ENCODE measurements around the gene MYO1E. TPM values are rescaled to one million over a fixed set of nuclear protein-coding genes. Genes with fewer than 3 reads are reported as not detected.

Gene MYO1E
- polyA plus RNA-seq, 3 donors, result 129 to 162 (median 132) TPM

- no peak for DNase-seq
Observed at GRCh38 chr15:59268168-59268851, 104.4 kb downstream of the MYO1E start.

GRCh38 chr15:59266028-59266427 lies 106.6 kb downstream of the MYO1E start:
- no peak for DNase-seq

GRCh38 chr15:59262316-59262715 lies 110.4 kb downstream of the MYO1E start:
- no peak for DNase-seq

GRCh38 chr15:59260090-59260489 lies 112.6 kb downstream of the MYO1E start:
- no peak for DNase-seq

- no peak for DNase-seq
Observed at GRCh38 chr15:59259137-59259943, 113.3 kb downstream of the MYO1E start.

DNA sequence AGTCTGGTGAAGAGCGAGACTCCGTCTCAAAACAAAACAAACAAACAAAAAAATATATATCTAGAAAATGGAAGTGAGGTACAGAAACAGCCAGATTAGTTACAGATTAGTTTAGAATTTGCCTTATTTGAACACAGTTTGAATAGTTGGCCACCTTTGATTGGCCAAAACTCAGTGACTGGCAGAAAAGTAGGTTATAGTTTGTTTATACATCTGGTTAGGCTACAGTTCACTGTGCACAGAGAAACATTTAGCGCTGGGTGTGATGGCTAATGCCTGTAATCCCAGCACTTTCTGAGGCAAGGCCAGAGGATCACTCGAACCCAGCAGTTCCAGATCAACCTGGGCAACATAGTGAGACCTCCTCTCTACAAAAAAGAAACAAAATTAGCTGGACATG lies 114.4 kb downstream of the MYO1E start:
- DNase-seq, result no peak

- DNase-seq, result no peak
Observed at GRCh38 chr15:59257140-59257539, 115.5 kb downstream of the MYO1E start.

DNA sequence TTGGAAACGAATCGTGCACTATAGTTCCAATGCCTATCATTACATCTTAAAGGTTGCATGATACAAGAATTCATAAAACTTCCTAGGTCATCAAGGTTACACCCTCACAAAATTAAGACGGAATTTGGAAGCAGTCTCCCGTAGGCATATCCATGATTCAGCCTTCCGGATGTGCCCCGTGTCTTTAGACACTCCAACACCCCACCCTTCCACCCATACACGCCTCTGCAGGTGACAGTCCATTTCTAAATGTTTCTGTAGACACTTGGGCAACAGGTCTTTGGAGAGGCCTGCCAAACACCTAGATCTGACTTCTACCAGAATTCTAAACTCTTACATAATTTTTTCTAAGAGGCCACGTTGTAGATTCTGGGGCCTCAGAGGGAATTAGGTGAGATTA lies 116.2 kb downstream of the MYO1E start:
- DNase-seq, result no peak

DNA sequence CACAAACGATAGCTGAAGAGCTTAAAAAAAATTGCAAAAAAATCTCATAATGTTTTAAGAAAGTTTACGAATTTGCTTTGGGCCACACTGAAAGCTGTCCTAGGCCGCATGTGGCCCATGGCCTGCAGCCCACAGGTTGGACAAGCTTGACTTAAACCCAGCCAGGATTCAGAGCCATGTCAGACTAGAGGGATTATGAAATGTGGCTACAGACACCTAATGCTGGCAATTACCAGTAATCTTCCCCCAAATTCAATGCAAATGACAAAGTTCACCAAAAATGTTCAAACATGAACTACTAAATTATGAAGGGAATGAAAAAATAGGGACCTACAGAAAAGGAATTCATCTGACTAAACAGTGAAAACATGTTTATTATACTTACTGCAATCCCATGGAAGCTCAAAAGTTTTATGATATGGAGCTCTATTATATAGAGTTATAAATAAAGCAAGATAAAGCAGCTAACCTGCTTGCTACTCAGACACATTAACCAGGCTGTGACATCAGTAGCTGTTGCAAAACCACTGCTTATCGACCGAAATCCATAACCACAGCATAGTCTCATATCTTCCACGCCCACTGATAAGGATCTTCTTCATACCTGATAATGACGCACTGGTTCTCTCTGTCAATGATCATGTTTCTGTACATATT lies 116.9 kb downstream of the MYO1E start:
- no peak for DNase-seq

GRCh38 chr15:59252137-59252536 lies 120.5 kb downstream of the MYO1E start:
- no peak for DNase-seq

DNA sequence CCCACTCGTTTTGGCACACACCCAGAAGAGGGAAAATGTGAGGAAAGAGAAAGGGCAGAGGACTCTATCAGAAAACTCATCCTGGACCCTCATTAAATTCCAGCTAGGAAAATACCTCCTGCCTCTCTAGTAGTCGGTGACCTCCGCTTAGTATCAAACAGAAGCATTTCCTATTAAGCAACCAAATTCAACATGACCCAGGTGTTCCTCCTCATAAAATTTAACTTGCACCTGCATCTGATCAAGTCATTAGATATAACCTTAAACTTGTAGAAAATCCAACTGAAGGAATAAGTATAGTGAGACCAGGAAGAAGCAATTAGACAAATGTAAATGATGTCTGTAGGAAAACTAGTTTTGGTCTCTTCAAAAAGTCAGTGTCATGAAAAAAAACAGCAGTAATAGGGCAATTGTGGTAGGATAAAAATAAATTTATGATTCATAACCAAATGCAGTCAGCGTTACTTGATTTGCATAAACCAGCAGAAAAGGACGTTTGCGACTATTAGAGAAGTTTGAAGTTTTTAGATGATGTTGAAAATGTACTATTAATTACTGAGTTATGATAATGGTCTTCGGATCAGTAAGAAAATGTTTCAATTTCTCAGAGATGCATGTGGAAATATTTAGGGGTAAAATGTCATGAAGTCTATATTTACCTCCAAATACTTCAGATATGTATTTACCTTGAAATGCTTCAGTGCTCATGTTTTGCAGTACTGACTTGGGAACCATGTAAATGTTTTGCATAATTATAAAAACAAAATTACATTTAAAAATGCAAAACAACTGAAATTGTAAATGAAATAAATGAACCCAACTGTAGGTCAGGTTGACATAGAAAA lies 121.4 kb downstream of the MYO1E start:
- DNase-seq, result no peak

DNA sequence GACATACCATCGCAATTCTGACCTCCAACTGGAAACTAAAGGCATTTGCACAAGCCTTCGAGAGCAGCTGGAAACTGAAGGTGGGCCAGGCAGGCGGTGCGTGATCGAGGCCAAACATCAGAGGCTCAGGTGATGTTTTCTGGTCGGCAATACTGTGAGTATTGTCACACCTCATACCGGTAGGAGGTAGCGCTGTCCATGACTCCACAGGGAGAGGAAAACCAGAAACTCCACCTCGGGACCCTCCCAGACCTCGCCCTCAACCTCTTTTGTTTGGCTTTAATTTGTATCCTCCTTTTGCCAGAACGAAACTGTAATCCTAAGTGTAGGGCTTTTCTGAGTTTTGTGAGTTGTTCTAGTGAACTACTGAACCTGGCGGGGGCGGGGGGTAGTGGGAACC lies 122.4 kb downstream of the MYO1E start:
- no peak for DNase-seq

DNA sequence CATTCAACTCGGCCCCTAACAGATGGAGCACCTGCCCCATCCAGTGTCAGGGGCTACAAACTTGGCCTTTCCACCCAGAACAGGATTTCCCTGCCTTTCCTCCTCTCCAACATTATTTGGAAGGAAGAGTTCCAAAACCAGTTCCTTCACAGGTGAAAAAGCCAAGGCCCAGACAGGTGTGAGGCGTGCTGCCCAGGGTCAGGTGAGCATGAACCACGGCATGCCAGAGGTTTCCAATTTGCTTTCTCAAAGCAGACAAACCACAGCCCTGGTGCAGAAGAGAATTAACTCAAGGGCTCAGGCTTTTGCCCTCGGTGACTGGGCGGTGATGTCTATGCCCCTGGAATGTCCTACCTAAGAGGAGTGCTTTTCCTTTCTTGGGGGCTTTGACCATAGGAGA lies 122.9 kb downstream of the MYO1E start:
- DNase-seq, result no peak

DNA sequence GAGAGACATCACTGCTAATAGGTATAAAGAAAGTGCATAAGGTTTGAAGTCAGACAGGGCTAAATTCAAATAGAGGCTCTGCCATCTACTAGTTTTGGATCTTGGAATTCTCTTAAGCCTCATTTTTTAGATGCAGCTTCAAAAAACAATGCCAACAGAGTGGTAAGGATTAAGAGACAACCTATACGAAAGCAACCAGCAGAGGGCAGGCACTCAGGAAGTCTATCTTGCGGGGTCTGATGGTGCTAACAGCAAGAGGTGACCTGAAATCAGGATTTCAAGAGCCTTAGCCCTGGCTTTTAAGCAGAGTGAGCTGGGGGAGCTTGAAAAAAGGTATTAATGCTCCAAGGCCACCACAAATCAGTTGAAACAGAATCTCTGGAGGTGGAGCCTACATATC lies 125.3 kb downstream of the MYO1E start:
- DNase-seq, result peak; percentile 70

GRCh38 chr15:59245559-59245958 lies 127.1 kb downstream of the MYO1E start:
- no peak for DNase-seq

DNA sequence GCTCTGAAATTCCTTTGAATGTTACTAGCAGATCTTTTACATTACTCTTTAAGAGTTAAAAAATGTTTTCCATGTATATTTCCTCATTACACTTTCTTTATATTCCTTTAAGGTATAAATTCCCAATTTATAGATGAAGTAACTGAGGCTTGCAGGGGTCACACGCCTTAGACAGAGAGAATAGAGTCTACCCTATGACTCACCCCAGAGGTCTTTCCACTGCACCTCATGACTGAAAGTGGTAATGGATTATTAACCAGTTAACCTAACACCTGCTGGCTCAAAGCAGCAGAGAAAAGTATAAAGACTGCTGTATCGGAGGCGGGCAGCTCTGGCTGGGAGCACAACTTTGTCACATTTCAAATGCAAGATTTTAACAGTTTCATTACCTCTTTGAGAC lies 128.3 kb downstream of the MYO1E start:
- DNase-seq, result no peak

GRCh38 chr15:59243622-59244021 lies 129.0 kb downstream of the MYO1E start:
- no peak for DNase-seq

DNA sequence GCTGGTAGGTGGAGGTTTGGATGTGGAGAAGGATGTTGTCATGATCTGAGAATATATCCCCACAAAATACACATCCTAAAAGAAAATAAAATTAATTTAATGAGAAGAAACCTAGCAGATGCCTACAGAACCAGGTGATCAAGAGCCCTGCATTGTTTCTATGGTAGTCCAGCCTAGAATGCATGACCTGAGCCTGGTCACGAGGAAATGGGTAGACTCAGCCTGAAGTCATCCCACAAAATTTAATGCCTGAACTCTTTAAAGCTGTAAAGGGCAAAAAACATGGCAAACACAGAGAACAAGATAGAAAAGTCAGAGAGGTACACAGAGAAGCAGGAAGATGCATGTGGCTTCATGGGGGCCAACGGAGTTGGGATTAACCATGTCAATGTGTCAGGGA lies 130.0 kb downstream of the MYO1E start:
- no peak for DNase-seq

- DNase-seq, result no peak
Observed at GRCh38 chr15:59240036-59240435, 132.6 kb downstream of the MYO1E start.

- no peak for DNase-seq
Observed at GRCh38 chr15:59237924-59238331, 134.7 kb downstream of the MYO1E start.

GRCh38 chr15:59237119-59237855 lies 135.4 kb downstream of the MYO1E start:
- no peak for DNase-seq

Measured in renal pelvis (tissue), 4 donors.